Stimulated activated CD4-positive, alpha-beta T cell treated with anti-CD3 and anti-CD28 coated beads, Interleukin-1b, Interleukin-23, amount 100 ng/mL, for 24 hours (primary cell): ENCODE results near the gene FBXL7.

ENCODE experiments used
- DNase-seq, 4 experiments: peaks; one replicate each; pipeline ENCODE4 v3.0.0-alpha.2; 2020; ENCODE audit warnings: low read depth in 4 of 4, low spot score in 1 of 4

The FBXL7 gene

GRCh38 chr5:15933259-15934207 lies 433.6 kb downstream of the FBXL7 start:
- DNase-seq = no peak

- DNase-seq = no peak
These were observed 436.7 kb downstream of the FBXL7 start for GRCh38 chr5:15936505-15937245.

GRCh38 chr5:15937708-15938107 lies 437.7 kb downstream of the FBXL7 start:
- DNase-seq = no peak

- DNase-seq = no peak
These were observed 438.2 kb downstream of the FBXL7 start for GRCh38 chr5:15938186-15938585.

- no peak for DNase-seq
These were observed 439.0 kb downstream of the FBXL7 start for GRCh38 chr5:15938961-15939360.

- no peak for DNase-seq
These were observed 440.9 kb downstream of the FBXL7 start for GRCh38 chr5:15940905-15941304.

GRCh38 chr5:15943487-15943886 lies 443.5 kb downstream of the FBXL7 start:
- no peak for DNase-seq

- no peak for DNase-seq
These were observed 446.0 kb downstream of the FBXL7 start for GRCh38 chr5:15946026-15946425.

- no peak for DNase-seq
These were observed 448.2 kb downstream of the FBXL7 start for GRCh38 chr5:15948190-15948589.

GRCh38 chr5:15951126-15951525 lies 451.1 kb downstream of the FBXL7 start:
- DNase-seq = no peak

GRCh38 chr5:15951550-15951949 lies 451.6 kb downstream of the FBXL7 start:
- DNase-seq = no peak

- DNase-seq = no peak
These were observed 456.6 kb downstream of the FBXL7 start for GRCh38 chr5:15956622-15957021.

GRCh38 chr5:15957124-15957523 lies 457.1 kb downstream of the FBXL7 start:
- DNase-seq = no peak

- no peak for DNase-seq
These were observed 459.6 kb downstream of the FBXL7 start for GRCh38 chr5:15959370-15960164.

- no peak for DNase-seq
These were observed 466.2 kb downstream of the FBXL7 start for GRCh38 chr5:15966066-15966640.

- no peak for DNase-seq
These were observed 466.7 kb downstream of the FBXL7 start for GRCh38 chr5:15966651-15967050.

- no peak for DNase-seq
These were observed 469.0 kb downstream of the FBXL7 start for GRCh38 chr5:15968993-15969392.

GRCh38 chr5:15977851-15978250 lies 477.9 kb downstream of the FBXL7 start:
- no peak for DNase-seq

- DNase-seq = no peak
These were observed 480.9 kb downstream of the FBXL7 start for GRCh38 chr5:15980835-15981234.

- no peak for DNase-seq
These were observed 483.4 kb downstream of the FBXL7 start for GRCh38 chr5:15983392-15983791.
